ENCODE data around the gene RNF213. TPM values are rescaled to one million over a fixed set of nuclear protein-coding genes. Genes with fewer than 3 reads are reported as not detected.

The RNF213 gene
- polyA plus RNA-seq, 1 donor (not counting 4 experiments of a cell fraction or from before 2014, with no cell fraction given): 24.4 TPM

DNA sequence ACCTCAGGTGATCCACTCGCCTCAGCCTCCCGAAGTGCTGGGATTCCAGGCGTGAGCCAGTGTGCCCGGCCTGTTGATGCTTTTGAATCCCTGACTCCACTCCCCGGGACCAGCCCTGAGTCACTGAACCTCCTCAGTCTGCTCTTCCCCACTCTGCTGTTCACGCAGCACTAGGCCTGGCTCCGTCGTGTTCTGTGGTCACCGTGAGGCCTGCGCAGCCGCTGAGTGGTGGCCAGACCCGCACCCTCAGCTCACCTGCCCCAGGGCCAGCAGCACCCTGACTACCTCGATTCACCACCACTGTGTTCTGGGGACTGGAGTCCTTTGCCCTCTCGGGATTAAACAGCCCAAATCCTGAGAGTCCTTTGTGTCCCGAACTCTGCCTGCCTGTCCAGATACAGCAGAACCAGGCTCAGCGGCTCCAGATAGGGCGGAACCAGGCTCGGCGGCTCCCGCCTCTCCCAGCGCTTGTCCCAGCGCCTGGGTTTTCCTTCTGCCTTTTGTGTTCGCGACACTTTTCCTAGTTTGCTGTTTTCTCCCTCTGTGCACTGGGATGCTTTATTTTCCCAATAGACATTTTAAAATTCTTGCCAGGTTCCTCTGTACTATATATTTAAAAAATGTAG, 95.7 kb downstream of the RNF213 start:
- Histone ChIP-seq H2AFZ (ENCODE audit: control insufficient read depth, low read length) (no peak overlapping the region), H3K27ac (ENCODE audit: control insufficient read depth, insufficient read depth, low read length) (no peak overlapping the region), H4K20me1 (ENCODE audit: control insufficient read depth, extremely low read depth, insufficient read depth, low read length) (no peaks in the 10 kb centered on the region), H3K4me2 (ENCODE audit: control insufficient read depth, extremely low read depth, insufficient read depth, low read depth, low read length) (no peak overlapping the region), H3K9me1 (ENCODE audit: control insufficient read depth, extremely low read depth, insufficient read depth, low read length) (no peaks in the 10 kb centered on the region), H3K9ac (ENCODE audit: control insufficient read depth, extremely low read depth, insufficient read depth, low read length) (no peak overlapping the region), H3K79me2 (ENCODE audit: control insufficient read depth, insufficient read depth, low read length) (no peaks in the 10 kb centered on the region), H3K9me3 (ENCODE audit: control insufficient read depth, low read depth, low read length) (no peaks in the 10 kb centered on the region), H3K27me3 (ENCODE audit: control insufficient read depth, extremely low read depth, insufficient read depth, low read length) (no peaks in the 10 kb centered on the region), H3K4me3 (ENCODE audit: control insufficient read depth in 2 of 3, extremely low read depth in 1 of 3, insufficient read depth in 2 of 3, low read depth in 1 of 3, low read length in 3 of 3) (no peak overlapping the region), H3K36me3 (ENCODE audit: control insufficient read depth in 2 of 2, extremely low read depth in 1 of 2, insufficient read depth in 2 of 2, low read length in 2 of 2) (peaks cover 39 to 43% of the 10 kb centered on the region in 2 experiments), H3K4me1 (ENCODE audit: control insufficient read depth, extremely low read depth, insufficient read depth, low read length) (no peaks in the 10 kb centered on the region)
- dilution Hi-C loops (cut with MboI; ENCODE audit: extremely low pct_ligation_motif_present, low sequenced_read_pairs): no loop called here
- no peak for DNase-seq (ENCODE audit: low read depth, low spot score)
- FAIRE-seq: no peak
- TF ChIP-seq CTCF (optimal IDR thresholded peaks at IDR 0.05 in 1 of 3, IDR thresholded peaks at IDR 0.05 in 1 of 3, conservative IDR thresholded peaks at IDR 0.05 in 1 of 3; ENCODE audit: extremely low read depth in 1 of 3, insufficient read depth in 2 of 3, low read length in 3 of 3): no peak
- no peak for TF ChIP-seq EZH2 (IDR thresholded peaks at IDR 0.05; ENCODE audit: low read length)

DNA sequence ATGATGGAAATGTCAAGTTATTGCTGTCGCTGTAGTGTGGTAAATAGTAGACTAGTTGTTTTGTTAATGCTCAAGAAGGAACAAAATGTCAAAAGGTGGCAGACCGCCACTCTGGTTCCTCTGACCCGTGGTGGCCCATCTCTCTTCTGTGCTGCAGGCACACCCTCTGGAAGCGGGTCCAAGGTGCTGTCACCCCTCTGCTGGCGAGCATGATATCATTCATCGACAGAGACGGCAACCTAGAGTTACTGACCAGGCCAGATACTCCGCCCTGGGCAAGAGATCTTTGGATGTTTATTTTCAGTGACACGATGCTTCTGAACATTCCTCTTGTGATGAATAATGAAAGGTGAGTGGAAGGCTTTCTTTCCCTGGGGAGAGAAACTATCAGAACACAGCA, 97.5 kb downstream of the RNF213 start:
- Histone ChIP-seq H3K9me1 (ENCODE audit: control insufficient read depth, extremely low read depth, insufficient read depth, low read length) (no peaks in the 10 kb centered on the region), H3K4me3 (ENCODE audit: control insufficient read depth in 2 of 3, extremely low read depth in 1 of 3, insufficient read depth in 2 of 3, low read depth in 1 of 3, low read length in 3 of 3) (no peak overlapping the region), H3K9ac (ENCODE audit: control insufficient read depth, extremely low read depth, insufficient read depth, low read length) (no peak overlapping the region), H3K36me3 (ENCODE audit: control insufficient read depth in 2 of 2, extremely low read depth in 1 of 2, insufficient read depth in 2 of 2, low read length in 2 of 2) (peaks cover 34 to 39% of the 10 kb centered on the region in 2 experiments), H3K27ac (ENCODE audit: control insufficient read depth, insufficient read depth, low read length) (no peak overlapping the region), H4K20me1 (ENCODE audit: control insufficient read depth, extremely low read depth, insufficient read depth, low read length) (no peaks in the 10 kb centered on the region), H3K79me2 (ENCODE audit: control insufficient read depth, insufficient read depth, low read length) (no peaks in the 10 kb centered on the region), H2AFZ (ENCODE audit: control insufficient read depth, low read length) (no peak overlapping the region), H3K4me2 (ENCODE audit: control insufficient read depth, extremely low read depth, insufficient read depth, low read depth, low read length) (no peak overlapping the region), H3K9me3 (ENCODE audit: control insufficient read depth, low read depth, low read length) (no peaks in the 10 kb centered on the region), H3K27me3 (ENCODE audit: control insufficient read depth, extremely low read depth, insufficient read depth, low read length) (no peaks in the 10 kb centered on the region), H3K4me1 (ENCODE audit: control insufficient read depth, extremely low read depth, insufficient read depth, low read length) (no peaks in the 10 kb centered on the region)
- dilution Hi-C loops (cut with MboI; ENCODE audit: extremely low pct_ligation_motif_present, low sequenced_read_pairs): no loop called here
- FAIRE-seq (no peak), DNase-seq (ENCODE audit: low read depth, low spot score) (no peak)
- no peak for TF ChIP-seq EZH2 (IDR thresholded peaks at IDR 0.05; ENCODE audit: low read length)
- TF ChIP-seq CTCF (optimal IDR thresholded peaks at IDR 0.05 in 1 of 3, IDR thresholded peaks at IDR 0.05 in 1 of 3, conservative IDR thresholded peaks at IDR 0.05 in 1 of 3; ENCODE audit: extremely low read depth in 1 of 3, insufficient read depth in 2 of 3, low read length in 3 of 3): no peak

Measured in keratinocyte (primary cell).